H9 (cell line): ENCODE results near the gene TMEM33. TPM values are rescaled to one million over a fixed set of nuclear protein-coding genes. Genes with fewer than 3 reads are reported as not detected.

Source experiments
- DNase-seq: peaks from one replicate; pipeline ENCODE4 v3.0.0-alpha.2; 2017
- H2AFZ ChIP-seq: one replicate; pipeline ENCODE4 v1.6.1; 2013; ENCODE audit warnings: mild to moderate bottlenecking, low read length, control low read depth, moderate library complexity
- H2AK5ac ChIP-seq: 2 replicates; pipeline ENCODE4 v1.6.1; 2013; ENCODE audit warnings: low read length, control low read depth, mixed read lengths; ENCODE audit not compliant: insufficient read length
- H2BK120ac ChIP-seq: one replicate; pipeline ENCODE4 v1.6.1; 2013; ENCODE audit warnings: low read depth, mild to moderate bottlenecking, low read length, control low read depth, inconsistent platforms; ENCODE audit not compliant: poor library complexity, severe bottlenecking
- H2BK12ac ChIP-seq: 2 replicates; pipeline ENCODE4 v1.6.1; 2013; ENCODE audit warnings: low read length, control low read depth, mixed read lengths, low read depth; ENCODE audit not compliant: insufficient read length
- H2BK15ac ChIP-seq: 2 replicates; pipeline ENCODE4 v1.6.1; 2013; ENCODE audit warnings: low read depth, low read length, control low read depth
- H2BK20ac ChIP-seq: one replicate; pipeline ENCODE4 v1.6.1; 2013; ENCODE audit warnings: low read depth, mild to moderate bottlenecking, low read length, control low read depth, inconsistent platforms; ENCODE audit not compliant: poor library complexity, severe bottlenecking
- H2BK5ac ChIP-seq: 2 replicates; pipeline ENCODE4 v1.6.1; 2013; ENCODE audit warnings: low read length, control low read depth, mixed read lengths; ENCODE audit not compliant: insufficient read length
- H3K14ac ChIP-seq: 2 replicates; pipeline ENCODE4 v1.6.1; 2013; ENCODE audit warnings: low read length, control low read depth; ENCODE audit not compliant: insufficient read depth
- H3K18ac ChIP-seq: 2 replicates; pipeline ENCODE4 v1.6.1; 2013; ENCODE audit warnings: low read depth, mild to moderate bottlenecking, mixed read lengths, low read length, control low read depth; ENCODE audit not compliant: insufficient read length
- H3K23ac ChIP-seq: 2 replicates; pipeline ENCODE4 v1.6.1; 2013; ENCODE audit warnings: low read length, control low read depth, mixed read lengths, low read depth; ENCODE audit not compliant: insufficient read length
- H3K23me2 ChIP-seq: 2 replicates; pipeline ENCODE4 v1.6.1; 2013; ENCODE audit warnings: low read depth, mild to moderate bottlenecking, mixed read lengths, low read length, control low read depth; ENCODE audit not compliant: insufficient read length, poor library complexity, severe bottlenecking
- H3K27ac ChIP-seq: 2 replicates; pipeline ENCODE4 v1.5.1; 2013; ENCODE audit warnings: low read length, control low read depth, mixed read lengths, low read depth; ENCODE audit not compliant: insufficient read length
- H3K27me3 ChIP-seq: 2 replicates; pipeline ENCODE4 v1.6.1; 2013; ENCODE audit warnings: low read length, control low read depth, inconsistent platforms; ENCODE audit not compliant: insufficient read depth
- H3K4ac ChIP-seq: 2 replicates; pipeline ENCODE4 v1.6.1; 2013; ENCODE audit warnings: low read depth, mild to moderate bottlenecking, control low read depth, inconsistent platforms, low read length, moderate library complexity
- H3K4me1 ChIP-seq: 2 replicates; pipeline ENCODE4 v1.6.1; 2013; ENCODE audit warnings: low read length, control low read depth, inconsistent platforms; ENCODE audit not compliant: insufficient read depth
- H3K4me2 ChIP-seq: 2 replicates; pipeline ENCODE4 v1.6.1; 2013; ENCODE audit warnings: low read length, control low read depth, mixed read lengths; ENCODE audit not compliant: insufficient read length, insufficient read depth
- H3K56ac ChIP-seq: 2 replicates; pipeline ENCODE4 v1.6.1; 2013; ENCODE audit warnings: low read depth, mild to moderate bottlenecking, mixed read lengths, low read length, control low read depth; ENCODE audit not compliant: insufficient read length
- H3K79me1 ChIP-seq: 2 replicates; pipeline ENCODE4 v1.6.1; 2013; ENCODE audit warnings: low read depth, mild to moderate bottlenecking, moderate library complexity, low read length, control low read depth, inconsistent platforms; ENCODE audit not compliant: insufficient read depth, poor library complexity, severe bottlenecking
- H3K79me2 ChIP-seq: 2 replicates; pipeline ENCODE4 v1.6.1; 2013; ENCODE audit warnings: low read length, control low read depth, inconsistent platforms; ENCODE audit not compliant: insufficient read depth
- H3K9ac ChIP-seq: 2 replicates; pipeline ENCODE4 v1.6.1; 2013; ENCODE audit warnings: low read length, control low read depth, mixed read lengths; ENCODE audit not compliant: insufficient read length; ENCODE audit errors: extremely low read depth
- H3K9me3 ChIP-seq: one replicate; pipeline ENCODE4 v1.6.1; 2013; ENCODE audit warnings: low read depth, low read length, inconsistent platforms; ENCODE audit not compliant: control insufficient read depth
- H3T11ph ChIP-seq: one replicate; pipeline ENCODE4 v1.6.1; 2013; ENCODE audit warnings: mild to moderate bottlenecking, low read length, control low read depth, inconsistent platforms
- H4K20me1 ChIP-seq: one replicate; pipeline ENCODE4 v1.6.1; 2013; ENCODE audit not compliant: control insufficient read depth, insufficient read length, insufficient read depth
- H4K5ac ChIP-seq: 2 replicates; pipeline ENCODE4 v1.6.1; 2013; ENCODE audit warnings: low read depth, mild to moderate bottlenecking, mixed read lengths, low read length, control low read depth; ENCODE audit not compliant: insufficient read length
- H4K8ac ChIP-seq: replicated peaks from 2 replicates; pipeline ENCODE4 v1.6.1; 2013; ENCODE audit warnings: low read length, control low read depth, mixed read lengths, low read depth; ENCODE audit not compliant: insufficient read length
- H4K91ac ChIP-seq: 2 replicates; pipeline ENCODE4 v1.6.1; 2013; ENCODE audit warnings: low read depth, mild to moderate bottlenecking, moderate library complexity, mixed read lengths, low read length, control low read depth; ENCODE audit not compliant: insufficient read length
- H3K27ac Mint-ChIP-seq, 3 experiments: 2 replicates in 2 of 3; 3 replicates in 1 of 3; pipeline ENCODE4 v1.8.0; 2020 to 2021; ENCODE audit warnings: mixed read lengths in 3 of 3, mild to moderate bottlenecking in 1 of 3, moderate library complexity in 1 of 3
- H3K27me3 Mint-ChIP-seq: 2 replicates; pipeline ENCODE4 v1.8.0; 2021; ENCODE audit warnings: low read depth, mild to moderate bottlenecking, moderate library complexity, mixed read lengths
- H3K36me3 Mint-ChIP-seq, 3 experiments: 2 replicates in 2 of 3; 3 replicates in 1 of 3; pipeline ENCODE4 v1.8.0; 2020 to 2021; ENCODE audit warnings: low read depth in 3 of 3, mixed read lengths in 3 of 3; ENCODE audit not compliant: insufficient read depth in 1 of 3
- H3K4me1 Mint-ChIP-seq, 2 experiments: 2 replicates each; pipeline ENCODE4 v1.8.0; 2020; ENCODE audit warnings: mixed read lengths in 2 of 2
- H3K4me3 Mint-ChIP-seq, 2 experiments: 2 replicates in 1 of 2; 3 replicates in 1 of 2; pipeline ENCODE4 v1.8.0; 2020 to 2021; ENCODE audit warnings: mild to moderate bottlenecking in 2 of 2, mixed read lengths in 2 of 2, moderate library complexity in 1 of 2
- H3K9me3 Mint-ChIP-seq, 2 experiments: 2 replicates in 1 of 2; 3 replicates in 1 of 2; pipeline ENCODE4 v1.8.0; 2020; ENCODE audit warnings: mild to moderate bottlenecking in 2 of 2, mixed read lengths in 2 of 2, moderate library complexity in 1 of 2
- CTCF ChIP-seq: fragments of 200-600 bp; sonication (generic); conservative IDR thresholded peaks from 3 replicates; pipeline ENCODE4 v1.8.0; 2021; ENCODE audit warnings: antibody characterized with exemption, mild to moderate bottlenecking
- total RNA-seq: library from RNA; stranded (reverse); gene quantifications from 2 replicates; pipeline ENCODE4 v1.2.1, GENCODE V29; 2021

Gene TMEM33
- total RNA-seq, 1 experiment from 2014 or later: 74.2 TPM

- H3K27ac ChIP-seq: no peak overlapping the region
Measured at GRCh38 chr4:41913509-41913908, 21.7 kb upstream of the TMEM33 start.

More at GRCh38 chr4:41913509-41913908, 21.7 kb upstream of the TMEM33 start:
- Histone ChIP-seq H2BK20ac (no peak overlapping the region), H3K4ac (no peak overlapping the region), H2BK15ac (no peak overlapping the region), H4K5ac (no peak overlapping the region), H3K79me2 (no peaks in the 10 kb centered on the region), H3K23me2 (no peaks in the 10 kb centered on the region), H2AFZ (no peak overlapping the region), H3K56ac (no peak overlapping the region), H3K9ac (no peak overlapping the region), H3T11ph (no peak overlapping the region), H4K20me1 (no peaks in the 10 kb centered on the region), H2AK5ac (no peak overlapping the region), H3K4me2 (no peak overlapping the region), H4K91ac (no peak overlapping the region), H2BK5ac (no peak overlapping the region), H3K27me3 (no peaks in the 10 kb centered on the region), H2BK120ac (no peak overlapping the region), H3K79me1 (no peaks in the 10 kb centered on the region), H3K4me1 (no peaks in the 10 kb centered on the region), H3K18ac (no peak overlapping the region), H3K14ac (no peak overlapping the region), H3K9me3 (no peaks in the 10 kb centered on the region), H2BK12ac (no peak overlapping the region), H3K23ac (no peak overlapping the region), H4K8ac (no peak overlapping the region)
- H3K4me1 Mint-ChIP-seq: peaks cover 4 to 5% of the 10 kb centered on the region in 2 experiments
- peaks cover 11% of the 10 kb centered on the region for H3K27me3 Mint-ChIP-seq
- no peak for DNase-seq
- no peak overlapping the region for H3K27ac Mint-ChIP-seq
- no peak for TF ChIP-seq CTCF
- H3K4me3 Mint-ChIP-seq: no peak overlapping the region
- peaks cover 0 to 5% (median 0%) of the 10 kb centered on the region in 3 experiments; a peak in 1 of 7 replicates for H3K36me3 Mint-ChIP-seq
- peaks cover 1 to 4% of the 10 kb centered on the region in 2 experiments; a peak in 3 of 5 replicates for H3K9me3 Mint-ChIP-seq
